K562 (cell line): ENCODE data around the gene OSBPL10. TPM values are rescaled to one million over a fixed set of nuclear protein-coding genes. Genes with fewer than 3 reads are reported as not detected.

Experiments used
- ATAC-seq: fragments of 200-7000 bp; cut with Tn5 transposase; 3 replicates; pipeline ENCODE4 v1.9.1; 2020; ENCODE audit warnings: moderate library complexity
- BruUV-seq: library from RNA; stranded (reverse); fragments of 400-500 nt; replicated peaks from 2 replicates; lab custom pipeline; 2021; lab: Mats Ljungman, UMichigan
- CTCF ChIA-PET: fragments of 300-600 bp; formaldehyde crosslinking; extraction: SDS; loops from one replicate; lab custom pipeline; 2021; ENCODE audit warnings: low intra/inter-chr PET ratio; lab: Yijun Ruan, JAX
- POLR2A ChIA-PET: fragments of 300-600, 350-650 bp; sonication (Branson Sonifier 250); formaldehyde crosslinking; extraction: SDS; loops from one replicate; lab custom pipeline; 2021; ENCODE audit warnings: antibody characterized with exemption, inconsistent platforms; lab: Yijun Ruan, JAX
- DNase-seq, 4 experiments: peaks; one replicate each; pipeline versions ENCODE4 v3.0.0 to v3.0.0-alpha.2; 2011 to 2018; ENCODE audit warnings: low spot score in 3 of 4, mixed read lengths in 3 of 4; ENCODE audit errors: extremely low read depth in 1 of 4
- FAIRE-seq: peaks from 2 replicates; lab custom pipeline; 2011; peaks lifted over from hg19 to GRCh38; lab: Jason Lieb, UNC
- H2AFZ ChIP-seq: 2 replicates; pipeline ENCODE4 v1.6.0; 2011; ENCODE audit warnings: low read depth, low read length, control low read depth, inconsistent platforms
- H3K27ac ChIP-seq: fragments of 200-600 bp; 3 replicates; pipeline ENCODE4 v1.8.0; 2011; ENCODE audit warnings: low read depth, mild to moderate bottlenecking, control low read depth, inconsistent platforms, low read length, moderate library complexity, mixed read lengths; ENCODE audit errors: extremely low read depth
- H3K27me3 ChIP-seq, 2 experiments: fragments of 300-600 bp in 1 of 2; 2 replicates in 1 of 2; 3 replicates in 1 of 2; pipeline versions ENCODE4 v1.6.0 to v1.8.0; 2011; ENCODE audit warnings: inconsistent platforms in 2 of 2, low read length in 2 of 2, mild to moderate bottlenecking in 1 of 2, mixed read lengths in 1 of 2, moderate library complexity in 1 of 2; ENCODE audit not compliant: control insufficient read depth in 2 of 2, insufficient read depth in 2 of 2
- H3K36me3 ChIP-seq: fragments of 300-600 bp; 3 replicates; pipeline ENCODE4 v1.8.0; 2011; ENCODE audit warnings: mild to moderate bottlenecking, low read length, inconsistent platforms; ENCODE audit not compliant: control insufficient read depth, insufficient read depth
- H3K4me1 ChIP-seq, 2 experiments: fragments of 200-600 bp in 1 of 2; replicated peaks in 1 of 2; 2 replicates in 1 of 2; 3 replicates in 1 of 2; pipeline versions ENCODE4 v1.5.1 to v1.8.0; 2011; ENCODE audit warnings: inconsistent platforms in 2 of 2, low read length in 2 of 2, mild to moderate bottlenecking in 1 of 2, mixed read lengths in 1 of 2, moderate library complexity in 1 of 2; ENCODE audit not compliant: control insufficient read depth in 2 of 2, insufficient read depth in 2 of 2
- H3K4me2 ChIP-seq: 2 replicates; pipeline ENCODE4 v1.6.1; 2011; ENCODE audit warnings: low read length, control low read depth, inconsistent platforms, mixed read lengths; ENCODE audit not compliant: insufficient read depth
- H3K4me3 ChIP-seq: fragments of 200-600 bp; sonication (generic), shearing (Covaris generic); 2 replicates; pipeline ENCODE4 v1.5.1; 2016; ENCODE audit warnings: control low read depth, inconsistent platforms
- H3K79me2 ChIP-seq: fragments of 200-600 bp; 3 replicates; pipeline ENCODE4 v1.8.0; 2011; ENCODE audit warnings: low read length, inconsistent platforms; ENCODE audit not compliant: control insufficient read depth, insufficient read depth
- H3K9ac ChIP-seq, 2 experiments: 2 replicates each; pipeline versions ENCODE4 v1.6.0 to v1.6.1; 2011; ENCODE audit warnings: low read depth in 2 of 2, low read length in 2 of 2, control low read depth in 1 of 2, inconsistent platforms in 1 of 2, mild to moderate bottlenecking in 1 of 2, mixed read lengths in 1 of 2; ENCODE audit not compliant: insufficient read depth in 1 of 2
- H3K9me1 ChIP-seq: one replicate; pipeline ENCODE4 v1.6.0; 2011; ENCODE audit warnings: inconsistent platforms, mild to moderate bottlenecking, low read length, moderate library complexity; ENCODE audit not compliant: control insufficient read depth, insufficient read depth
- H3K9me3 ChIP-seq: replicated peaks from 2 replicates; pipeline ENCODE4 v1.5.1; 2011; ENCODE audit warnings: low read depth, low read length, inconsistent platforms; ENCODE audit not compliant: control insufficient read depth, insufficient read depth
- H4K20me1 ChIP-seq: replicated peaks from 2 replicates; pipeline ENCODE4 v1.6.1; 2011; ENCODE audit warnings: low read length, inconsistent platforms, mixed read lengths; ENCODE audit not compliant: control insufficient read depth, insufficient read depth
- BACH1 ChIP-seq: fragments of 200-800 bp; sonication (Bioruptor generic); IDR thresholded peaks from 2 replicates; pipeline ENCODE4 v1.6.1; 2016; ENCODE audit warnings: missing genetic modification characterization, missing compliant biosample characterization
- NR2C1 ChIP-seq, 2 experiments: fragments of 450-650 bp; IDR thresholded peaks; 2 replicates each; pipeline ENCODE4 v1.6.1; 2017; ENCODE audit warnings: mild to moderate bottlenecking in 2 of 2, antibody characterized with exemption in 1 of 2, inconsistent platforms in 1 of 2, missing compliant biosample characterization in 1 of 2, missing genetic modification characterization in 1 of 2
- PHTF2 ChIP-seq: fragments of 250-450 bp; sonication (Bioruptor Pico); IDR thresholded peaks from 2 replicates; pipeline ENCODE4 v1.5.0; 2021; ENCODE audit warnings: mild to moderate bottlenecking
- POLR2H ChIP-seq: IDR thresholded peaks from 2 replicates; pipeline ENCODE4 v1.6.1; 2016; ENCODE audit warnings: missing genetic modification characterization, low read depth, mild to moderate bottlenecking, control low read depth, missing compliant biosample characterization, moderate library complexity
- SAP30 ChIP-seq: fragments of 200-600 bp; sonication (generic); IDR thresholded peaks from 2 replicates; pipeline ENCODE4 v1.6.1; 2012; ENCODE audit warnings: borderline replicate concordance, low read depth, mild to moderate bottlenecking, moderate library complexity, low read length, control low read depth, inconsistent platforms; ENCODE audit not compliant: insufficient read depth, poor library complexity, severe bottlenecking
- SMAD1 ChIP-seq: fragments of 150-350 bp; IDR thresholded peaks from 2 replicates; pipeline ENCODE4 v1.6.1; 2014; ENCODE audit warnings: low read length, low read depth; ENCODE audit not compliant: partially characterized antibody
- TCF7L2 ChIP-seq: fragments of 150-350 bp; IDR thresholded peaks from 2 replicates; pipeline ENCODE4 v1.6.1; 2016; ENCODE audit warnings: low read depth, mild to moderate bottlenecking, low read length, moderate library complexity
- ZC3H8 ChIP-seq: fragments of 450-650 bp; IDR thresholded peaks from 2 replicates; pipeline ENCODE4 v1.6.1; 2017
- ZNF140 ChIP-seq: fragments of 250-450 bp; sonication (Bioruptor Pico); IDR thresholded peaks from 2 replicates; pipeline ENCODE4 v1.8.0; 2021; ENCODE audit warnings: moderate library complexity, mild to moderate bottlenecking, inconsistent platforms
- ZNF551 ChIP-seq: fragments of 250-450 bp; sonication (Bioruptor Pico); IDR thresholded peaks from 2 replicates; pipeline ENCODE4 v1.5.0; 2021; ENCODE audit warnings: mild to moderate bottlenecking, moderate library complexity
- WGBS: fragments of 100-300 bp; shearing (Covaris generic); methylation state at CpG from one replicate; pipeline ENCODE4 v1.1.6; 2016; ENCODE audit warnings: low coverage, mixed read lengths; ENCODE audit not compliant: insufficient coverage; ENCODE audit errors: missing lambda C conversion rate; 5-methylcytosine and 5-hydroxymethylcytosine counted together
- in situ Hi-C: fragments of 300-500 bp; cut with MboI; formaldehyde crosslinking; loops from 4 replicates; pipeline ENCODE4 v1.15.0; 2018; ENCODE audit warnings: inconsistent platforms, mixed read lengths
- intact Hi-C: fragments of 100-400 bp; cut with micrococcal nuclease; formaldehyde crosslinking; loops from 2 replicates; pipeline ENCODE4 v1.14.2; 2022
- polyA plus RNA-seq, 8 experiments: library from polyadenylated mRNA; depleted of rRNA in 4 of 8; stranded (reverse) in 5 of 8; unstranded in 3 of 8; fragments of >200 nt; fragmentation: Nextera tagmentation in 2 of 8; fragmentation: Illumina TruSeq in 1 of 8; extraction: Ambion mirVana in 2 of 8; extraction: Trizol in 1 of 8; gene quantifications; 2 replicates each; pipeline versions ENCODE4 v1.2.1 to v1.2.3, GENCODE V29; 2011 to 2014; ENCODE audit warnings: inconsistent platforms in 1 of 8, missing spikeins in 1 of 8
- total RNA-seq, 7 experiments: library from RNA; depleted of rRNA in 6 of 7; stranded (reverse); fragments of >200 nt in 6 of 7; fragmentation: Illumina TruSeq in 2 of 7; extraction: Trizol in 2 of 7; gene quantifications; 2 replicates each; pipeline versions ENCODE4 v1.2.1 to v1.2.3, GENCODE V29; 2011 to 2021; ENCODE audit warnings: low replicate concordance in 1 of 7

Gene OSBPL10
- total and polyA plus RNA-seq, 9 of the 15 experiments (the other 6 are each of a cell fraction or from before 2014, with no cell fraction given), result 0.03 to 0.19 (median 0.14) TPM; not detected in 2

DNA sequence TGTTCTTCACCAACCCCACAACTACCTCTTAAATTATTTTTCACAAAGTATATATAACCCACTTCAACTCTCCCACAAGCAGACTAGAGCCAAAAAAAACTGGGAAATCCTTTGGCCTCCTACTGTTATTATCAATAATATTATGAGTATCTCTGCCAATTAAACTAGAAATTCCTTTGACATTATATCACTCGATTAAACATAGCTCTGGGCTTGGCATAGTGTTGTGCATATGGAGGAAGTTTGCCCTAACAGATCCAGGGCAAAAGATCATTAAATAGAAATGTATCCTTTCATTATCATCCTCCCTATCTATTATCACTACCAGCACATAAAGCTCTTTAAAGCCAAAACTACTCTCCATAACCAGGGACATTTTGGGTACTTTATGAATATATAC, 74.9 kb downstream of the OSBPL10 start:
- H4K20me1 ChIP-seq, result no peaks in the 10 kb centered on the region
- H3K9me1 ChIP-seq, result no peaks in the 10 kb centered on the region
- no peaks in the 10 kb centered on the region for H3K36me3 ChIP-seq
- ATAC-seq (no peak), DNase-seq (no peak), FAIRE-seq (no peak)
- H3K27ac ChIP-seq, result no peak overlapping the region
- no peaks in the 10 kb centered on the region for H3K79me2 ChIP-seq
- in situ Hi-C loops (no loop called here), intact Hi-C loops (no loop called here)
- no peak overlapping the region for H3K4me2 ChIP-seq
- H3K4me3 ChIP-seq, result no peak overlapping the region
- no peaks in the 10 kb centered on the region for H3K4me1 ChIP-seq
- no peak overlapping the region for H3K9ac ChIP-seq
- POLR2A ChIA-PET, result no interaction called here
- 0% methylated on average over 1 of the region's 1 CpG for whole genome bisulfite sequencing
- no peak for TF ChIP-seq POLR2H (tag)
- TF ChIP-seq NR2C1 (IDR thresholded peaks at IDR 0.05), result no peak
- TF ChIP-seq NR2C1 (tag; IDR thresholded peaks at IDR 0.05), result no peak
- no peak for TF ChIP-seq SMAD1
- TF ChIP-seq PHTF2 (CRISPR knock-in tag), result no peak
- TF ChIP-seq ZC3H8, result no peak
- TF ChIP-seq BACH1, result no peak
- TF ChIP-seq TCF7L2, result no peak
- TF ChIP-seq ZNF140, result no peak
- TF ChIP-seq ZNF551, result no peak
- TF ChIP-seq SAP30, result no peak
- peaks cover 6 to 22% of the 10 kb centered on the region in 2 experiments; a peak in 2 of 5 replicates for H3K27me3 ChIP-seq
- H2AFZ ChIP-seq, result no peak overlapping the region
- no peaks in the 10 kb centered on the region for H3K9me3 ChIP-seq
- CTCF ChIA-PET, result interaction anchor here (0.6 kb wide), 1 partner anchor 972 kb away, joined by 3 read pairs; no protein-coding TSS in a partner anchor
- BruUV-seq, result no TSS peak
